ENCODE results near the gene CDKAL1. TPM values are rescaled to one million over a fixed set of nuclear protein-coding genes. Genes with fewer than 3 reads are reported as not detected.

The CDKAL1 gene
- total and polyA plus RNA-seq, 2 of the 13 experiments (the other 11 are each of a cell fraction or from before 2014, with no cell fraction given): 9.5 to 27.7 TPM

GRCh38 chr6:20808439-20808838, 274.2 kb downstream of the CDKAL1 start (continued):
- no peak for TF ChIP-seq ZNF550 (CRISPR knock-in tag; IDR thresholded peaks at IDR 0.05; ENCODE audit: borderline replicate concordance)

GRCh38 chr6:20808924-20809323, 274.7 kb downstream of the CDKAL1 start:
- BruUV-seq (replicated peaks): no TSS peak
- WGBS (ENCODE audit: low lambda C conversion rate): 100% methylated on average over 2 of the region's 2 CpGs
- no peak overlapping the region for H3K9ac ChIP-seq (ENCODE audit: insufficient read depth, low read depth, low read length)
- no peaks in the 10 kb centered on the region for H3K27me3 ChIP-seq (ENCODE audit: control insufficient read depth in 1 of 2, insufficient read depth in 2 of 2, low read length in 2 of 2)
- no peak overlapping the region for H2AFZ ChIP-seq (ENCODE audit: low read length)
- intact Hi-C loops (cut with micrococcal nuclease; ENCODE audit: unreplicated experiment) (no loop called here), in situ Hi-C loops (cut with HindIII; ENCODE audit: extremely low pct_ligation_motif_present, low pct_unique_long_range_greater_than_20kb) (no loop called here)
- no peak overlapping the region for H3K4me3 ChIP-seq (replicated peaks in 1 of 3; ENCODE audit: insufficient read depth in 1 of 3, low read depth in 2 of 3, low read length in 3 of 3)
- H3K4me2 ChIP-seq (ENCODE audit: low read depth, low read length): no peak overlapping the region
- POLR2A ChIA-PET: no interaction called here
- CTCF ChIA-PET (ENCODE audit: low intra/inter-chr PET ratio, low total read pairs): no interaction called here
- ATAC-seq (no peak), DNase-seq (ENCODE audit: low spot score) (no peak), FAIRE-seq (no peak)
- H3K79me2 ChIP-seq (ENCODE audit: insufficient read depth, low read length): no peaks in the 10 kb centered on the region
- no peaks in the 10 kb centered on the region for H3K4me1 ChIP-seq (ENCODE audit: insufficient read depth, low read length)
- H3K9me3 ChIP-seq (ENCODE audit: low read length): peaks cover 8% of the 10 kb centered on the region; the same call in 1 of the 2 replicates
- H4K20me1 ChIP-seq (ENCODE audit: insufficient read depth, low read length): no peaks in the 10 kb centered on the region
- no peak overlapping the region for H3K27ac ChIP-seq (ENCODE audit: extremely low read length, insufficient read depth, low read length)
- H3K36me3 ChIP-seq (replicated peaks in 1 of 2; ENCODE audit: control insufficient read depth in 1 of 2, insufficient read depth in 2 of 2, low read length in 2 of 2): no peaks in the 10 kb centered on the region; a peak in 1 of 5 replicates
- TF ChIP-seq ZNF292 (CRISPR knock-in tag; IDR thresholded peaks at IDR 0.05; ENCODE audit: borderline replicate concordance, low read depth) (no peak), NAIF1 (CRISPR knock-in tag; IDR thresholded peaks at IDR 0.05; ENCODE audit: borderline replicate concordance) (no peak), PTBP1 (IDR thresholded peaks at IDR 0.05; ENCODE audit: low read depth, low read length, poor library complexity, severe bottlenecking) (no peak), TRAFD1 (CRISPR knock-in tag; IDR thresholded peaks at IDR 0.05; ENCODE audit: borderline replicate concordance) (no peak), MYPOP (CRISPR knock-in tag; IDR thresholded peaks at IDR 0.05) (no peak), NFYC (CRISPR knock-in tag; IDR thresholded peaks at IDR 0.05) (no peak), MBD4 (IDR thresholded peaks at IDR 0.05; ENCODE audit: borderline replicate concordance, low read length) (no peak), ZFP82 (CRISPR knock-in tag; IDR thresholded peaks at IDR 0.05; ENCODE audit: borderline replicate concordance) (no peak), RBM39 (IDR thresholded peaks at IDR 0.05; ENCODE audit: low read depth, low read length, poor library complexity, severe bottlenecking) (no peak), ZBTB26 (CRISPR knock-in tag; IDR thresholded peaks at IDR 0.05; ENCODE audit: borderline replicate concordance) (no peak), SNAPC4 (CRISPR knock-in tag; IDR thresholded peaks at IDR 0.05) (no peak), HNRNPUL1 (IDR thresholded peaks at IDR 0.05; ENCODE audit: low read depth, low read length) (no peak), ZNF570 (CRISPR knock-in tag; IDR thresholded peaks at IDR 0.05; ENCODE audit: borderline replicate concordance) (no peak)
